ENCODE measurements around the gene MDFIC. TPM values are rescaled to one million over a fixed set of nuclear protein-coding genes. Genes with fewer than 3 reads are reported as not detected.

Gene MDFIC
- total RNA-seq, 1 experiment from 2014 or later: 7.3 TPM

- DNase-seq (ENCODE audit: low read depth, low spot score): no peak
- Histone ChIP-seq H3K4me1 (ENCODE audit: control insufficient read depth, insufficient read depth, low read length) (no peaks in the 10 kb centered on the region), H3K4me3 (ENCODE audit: low read depth in 2 of 2, low read length in 2 of 2) (no peak overlapping the region), H3K27ac (ENCODE audit: low read length) (no peak overlapping the region), H3K36me3 (ENCODE audit: control insufficient read depth, insufficient read depth, low read length) (no peaks in the 10 kb centered on the region), H3K27me3 (ENCODE audit: control insufficient read depth, insufficient read depth, low read length) (no peaks in the 10 kb centered on the region), H3K9me3 (ENCODE audit: control insufficient read depth, insufficient read depth, low read depth, low read length) (no peaks in the 10 kb centered on the region)
- POLR2A ChIA-PET: no interaction called here
- intact Hi-C loops (cut with micrococcal nuclease; ENCODE audit: unreplicated experiment) (no loop called here), in situ Hi-C loops (cut with HindIII; ENCODE audit: low pct_unique_long_range_greater_than_20kb, low sequenced_read_pairs) (no loop called here)
- TF ChIP-seq REST (IDR thresholded peaks at IDR 0.05; ENCODE audit: insufficient read depth in 1 of 2, low read depth in 2 of 2, low read length in 1 of 2) (no peak), POLR2AphosphoS5 (IDR thresholded peaks at IDR 0.05; ENCODE audit: low read depth, low read length) (no peak), TCF7L2 (IDR thresholded peaks at IDR 0.05; ENCODE audit: low read depth, low read length) (no peak), SIN3A (IDR thresholded peaks at IDR 0.05; ENCODE audit: borderline replicate concordance, insufficient read depth, low read depth, low read length) (no peak)
- TF ChIP-seq, protein P1, sequence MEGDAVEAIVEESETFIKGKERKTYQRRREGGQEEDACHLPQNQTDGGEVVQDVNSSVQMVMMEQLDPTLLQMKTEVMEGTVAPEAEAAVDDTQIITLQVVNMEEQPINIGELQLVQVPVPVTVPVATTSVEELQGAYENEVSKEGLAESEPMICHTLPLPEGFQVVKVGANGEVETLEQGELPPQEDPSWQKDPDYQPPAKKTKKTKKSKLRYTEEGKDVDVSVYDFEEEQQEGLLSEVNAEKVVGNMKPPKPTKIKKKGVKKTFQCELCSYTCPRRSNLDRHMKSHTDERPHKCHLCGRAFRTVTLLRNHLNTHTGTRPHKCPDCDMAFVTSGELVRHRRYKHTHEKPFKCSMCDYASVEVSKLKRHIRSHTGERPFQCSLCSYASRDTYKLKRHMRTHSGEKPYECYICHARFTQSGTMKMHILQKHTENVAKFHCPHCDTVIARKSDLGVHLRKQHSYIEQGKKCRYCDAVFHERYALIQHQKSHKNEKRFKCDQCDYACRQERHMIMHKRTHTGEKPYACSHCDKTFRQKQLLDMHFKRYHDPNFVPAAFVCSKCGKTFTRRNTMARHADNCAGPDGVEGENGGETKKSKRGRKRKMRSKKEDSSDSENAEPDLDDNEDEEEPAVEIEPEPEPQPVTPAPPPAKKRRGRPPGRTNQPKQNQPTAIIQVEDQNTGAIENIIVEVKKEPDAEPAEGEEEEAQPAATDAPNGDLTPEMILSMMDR (IDR thresholded peaks at IDR 0.05): no peak
- CTCF ChIA-PET: no interaction called here
- no TSS peak for BruUV-seq (replicated peaks)
- no peak for ATAC-seq
These were observed 40.5 kb downstream of the MDFIC start for GRCh38 chr7:114962441-114962840.

DNA sequence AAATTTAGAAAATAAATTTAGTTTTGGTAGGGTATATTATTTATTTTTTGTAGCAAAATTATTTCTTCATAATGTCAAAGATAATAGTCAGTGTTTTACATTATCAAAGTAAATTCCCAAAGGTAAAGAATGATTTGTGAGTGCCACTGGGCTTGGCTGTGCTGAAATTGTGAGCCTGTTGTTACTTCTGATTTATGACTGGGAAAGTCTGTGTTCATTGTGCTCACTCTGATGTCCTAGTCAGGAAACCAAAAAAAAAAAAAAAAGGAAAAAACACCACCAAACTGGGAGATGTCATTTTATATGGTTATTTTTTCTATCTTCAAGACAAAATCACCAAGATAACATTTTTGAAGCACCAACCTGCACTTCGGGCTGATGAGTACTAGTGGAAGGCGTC, 44.3 kb downstream of the MDFIC start:
- CTCF ChIA-PET: no interaction called here
- no peaks in the 10 kb centered on the region for H3K36me3 ChIP-seq (ENCODE audit: control insufficient read depth, insufficient read depth, low read length)
- POLR2A ChIA-PET: no interaction called here
- no TSS peak for BruUV-seq (replicated peaks)
- no peak overlapping the region for H3K4me3 ChIP-seq (ENCODE audit: low read depth in 2 of 2, low read length in 2 of 2)
- DNase-seq (ENCODE audit: low read depth, low spot score): no peak
- ATAC-seq: no peak
- in situ Hi-C loops (cut with HindIII; ENCODE audit: low pct_unique_long_range_greater_than_20kb, low sequenced_read_pairs) (no loop called here), intact Hi-C loops (cut with micrococcal nuclease; ENCODE audit: unreplicated experiment) (no loop called here)
- no peaks in the 10 kb centered on the region for H3K27me3 ChIP-seq (ENCODE audit: control insufficient read depth, insufficient read depth, low read length)
- H3K9me3 ChIP-seq (ENCODE audit: control insufficient read depth, insufficient read depth, low read depth, low read length): no peaks in the 10 kb centered on the region
- H3K27ac ChIP-seq (ENCODE audit: low read length): no peak overlapping the region
- H3K4me1 ChIP-seq (ENCODE audit: control insufficient read depth, insufficient read depth, low read length): no peaks in the 10 kb centered on the region
- TF ChIP-seq SIN3A (IDR thresholded peaks at IDR 0.05; ENCODE audit: borderline replicate concordance, insufficient read depth, low read depth, low read length) (no peak), POLR2AphosphoS5 (IDR thresholded peaks at IDR 0.05; ENCODE audit: low read depth, low read length) (no peak), REST (IDR thresholded peaks at IDR 0.05; ENCODE audit: insufficient read depth in 1 of 2, low read depth in 2 of 2, low read length in 1 of 2) (no peak), TCF7L2 (IDR thresholded peaks at IDR 0.05; ENCODE audit: low read depth, low read length) (no peak)
- TF ChIP-seq, protein P1 (IDR thresholded peaks at IDR 0.05): no peak
